ENCODE measurements around the gene MT1F.

DNA sequence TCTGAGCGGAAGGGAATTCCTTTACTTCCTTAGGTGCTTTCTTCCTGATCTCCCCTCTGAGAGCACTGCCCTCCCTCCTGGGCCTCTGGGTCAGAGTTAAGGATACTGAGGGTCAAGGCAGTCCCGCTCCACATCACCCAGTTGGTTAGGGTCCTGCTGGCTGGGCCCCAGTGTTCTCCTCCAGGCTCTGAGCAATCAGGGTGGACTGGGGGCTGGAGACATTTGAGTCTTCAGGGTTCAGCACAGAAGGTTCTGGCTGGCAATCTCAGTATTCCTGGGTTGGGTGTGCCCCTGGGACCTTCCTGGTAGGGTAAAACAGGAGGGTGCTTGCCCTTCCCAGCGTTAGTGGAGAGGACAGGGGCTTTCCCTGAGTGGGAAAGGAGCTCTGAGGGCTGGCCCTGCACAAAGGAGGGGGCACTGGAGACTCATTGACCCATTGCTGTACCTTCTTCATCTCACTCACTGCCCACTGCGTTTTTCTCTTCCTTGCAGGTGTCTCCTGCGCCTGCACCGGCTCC is 24.9 kb upstream of the MT1F start:
- TF ChIP-seq, protein P1, sequence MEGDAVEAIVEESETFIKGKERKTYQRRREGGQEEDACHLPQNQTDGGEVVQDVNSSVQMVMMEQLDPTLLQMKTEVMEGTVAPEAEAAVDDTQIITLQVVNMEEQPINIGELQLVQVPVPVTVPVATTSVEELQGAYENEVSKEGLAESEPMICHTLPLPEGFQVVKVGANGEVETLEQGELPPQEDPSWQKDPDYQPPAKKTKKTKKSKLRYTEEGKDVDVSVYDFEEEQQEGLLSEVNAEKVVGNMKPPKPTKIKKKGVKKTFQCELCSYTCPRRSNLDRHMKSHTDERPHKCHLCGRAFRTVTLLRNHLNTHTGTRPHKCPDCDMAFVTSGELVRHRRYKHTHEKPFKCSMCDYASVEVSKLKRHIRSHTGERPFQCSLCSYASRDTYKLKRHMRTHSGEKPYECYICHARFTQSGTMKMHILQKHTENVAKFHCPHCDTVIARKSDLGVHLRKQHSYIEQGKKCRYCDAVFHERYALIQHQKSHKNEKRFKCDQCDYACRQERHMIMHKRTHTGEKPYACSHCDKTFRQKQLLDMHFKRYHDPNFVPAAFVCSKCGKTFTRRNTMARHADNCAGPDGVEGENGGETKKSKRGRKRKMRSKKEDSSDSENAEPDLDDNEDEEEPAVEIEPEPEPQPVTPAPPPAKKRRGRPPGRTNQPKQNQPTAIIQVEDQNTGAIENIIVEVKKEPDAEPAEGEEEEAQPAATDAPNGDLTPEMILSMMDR (IDR thresholded peaks at IDR 0.05) = no peak
- TF ChIP-seq POLR2A (IDR thresholded peaks at IDR 0.05) (no peak), POLR2AphosphoS5 (IDR thresholded peaks at IDR 0.05) (no peak), EP300 (IDR thresholded peaks at IDR 0.05) (no peak)

Measured in gastroesophageal sphincter (tissue), 3 donors.